Activated CD4-positive, alpha-beta T cell treated with anti-CD3 and anti-CD28 coated beads, Interleukin-2, Interleukin-6, amounts not matched to agents 100 ng/mL and 50 ng/mL, durations not matched to agents 16 hours and 8 hours (primary cell): ENCODE measurements around the gene HPSE2.

Source experiments
- DNase-seq: peaks from one replicate; pipeline ENCODE4 v3.0.0-alpha.2; 2020

The HPSE2 gene

DNA sequence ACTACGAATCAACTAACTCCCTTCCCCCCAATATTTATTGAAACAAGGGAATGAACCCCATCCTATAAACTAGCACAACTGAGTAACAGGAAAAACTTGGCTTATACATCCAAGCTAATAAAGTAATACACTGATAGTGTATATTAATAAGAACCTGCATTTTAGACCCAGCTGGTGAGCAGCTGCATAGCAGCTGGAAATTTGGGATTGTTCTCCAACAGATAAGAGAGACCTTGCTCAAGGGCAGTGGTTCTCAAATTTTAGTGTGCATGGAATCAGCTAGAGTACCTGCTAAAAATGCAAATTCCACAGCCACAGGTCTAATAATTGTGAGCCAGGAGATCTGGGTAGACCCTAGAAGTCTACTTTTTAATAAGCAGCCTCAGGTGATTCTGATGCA lies 404.3 kb downstream of the HPSE2 start:
- no peak for DNase-seq

DNA sequence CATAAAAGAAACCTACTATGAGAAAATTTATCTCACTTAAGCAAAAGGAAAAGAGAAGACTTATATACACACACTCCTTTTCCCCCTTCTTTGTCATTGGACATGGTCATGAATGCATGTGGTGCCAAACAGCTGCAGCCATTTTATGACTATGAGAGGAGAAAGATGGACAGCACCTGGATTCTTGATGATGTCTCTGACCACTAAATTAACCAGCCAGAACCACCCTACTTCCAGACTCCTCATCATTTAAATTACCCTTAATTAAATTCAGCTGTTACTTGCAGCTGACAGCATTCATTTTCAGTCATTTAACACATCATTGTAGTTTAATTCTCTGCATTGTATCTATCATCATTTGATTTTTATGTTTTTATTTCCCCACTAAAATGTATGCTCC lies 409.9 kb downstream of the HPSE2 start:
- no peak for DNase-seq

DNA sequence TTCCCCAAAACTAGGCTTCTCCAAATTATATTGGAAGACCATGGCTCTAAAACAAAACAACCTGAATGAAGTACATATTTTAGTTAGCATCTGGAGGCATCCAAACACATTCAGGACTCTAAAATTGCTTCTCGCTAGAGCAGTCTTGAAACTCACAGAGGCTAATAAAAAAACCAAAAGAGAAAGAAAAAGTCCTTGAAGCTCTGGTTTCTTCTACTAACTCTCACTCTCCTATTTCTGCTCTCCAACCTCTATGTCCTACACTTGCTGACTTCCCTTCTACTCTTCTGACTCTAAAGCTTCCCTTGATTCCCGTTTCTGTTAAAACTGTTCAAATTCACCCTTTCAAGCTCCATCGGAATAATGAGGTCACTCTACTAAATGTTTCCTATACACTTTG lies 418.3 kb downstream of the HPSE2 start:
- no peak for DNase-seq

DNA sequence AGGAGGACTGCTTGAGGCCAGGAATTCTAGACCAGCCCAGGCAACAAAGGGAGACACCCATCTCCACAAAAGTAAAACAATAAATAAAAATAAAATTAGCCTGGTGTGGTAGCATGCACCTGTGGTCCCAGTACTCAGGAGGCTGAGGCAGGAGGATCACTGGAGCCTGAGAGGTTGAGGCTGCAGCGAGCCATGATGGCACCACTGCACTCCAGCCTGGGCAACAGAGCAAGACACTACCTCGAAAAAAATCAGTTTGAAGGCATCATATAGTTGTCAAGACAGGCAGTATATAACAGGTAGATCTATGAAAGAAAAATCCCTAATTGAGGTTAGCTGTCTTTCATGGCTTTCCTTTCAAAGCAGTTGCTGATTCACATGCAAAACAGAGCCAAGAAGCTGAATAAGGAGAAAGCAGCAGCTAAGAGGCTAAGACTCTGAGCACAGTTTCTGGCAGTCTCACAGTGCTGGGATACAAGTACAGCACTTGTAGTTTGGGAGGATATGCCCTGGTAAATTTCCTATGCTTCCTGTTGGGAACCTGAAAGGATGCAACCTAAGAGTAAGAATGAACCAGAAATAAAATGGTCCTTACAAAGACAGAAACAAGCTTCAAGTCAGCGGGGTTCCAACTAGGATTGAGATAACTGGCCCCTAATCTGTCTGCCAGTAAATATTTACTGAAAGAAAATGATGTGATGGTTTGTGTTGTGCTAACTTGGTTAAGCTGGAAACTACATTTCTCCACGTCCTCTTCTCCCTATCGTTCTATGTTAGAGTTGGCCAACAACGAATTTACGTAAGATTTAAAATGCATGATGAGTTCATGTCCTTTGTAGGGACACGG lies 420.4 kb downstream of the HPSE2 start:
- no peak for DNase-seq

DNA sequence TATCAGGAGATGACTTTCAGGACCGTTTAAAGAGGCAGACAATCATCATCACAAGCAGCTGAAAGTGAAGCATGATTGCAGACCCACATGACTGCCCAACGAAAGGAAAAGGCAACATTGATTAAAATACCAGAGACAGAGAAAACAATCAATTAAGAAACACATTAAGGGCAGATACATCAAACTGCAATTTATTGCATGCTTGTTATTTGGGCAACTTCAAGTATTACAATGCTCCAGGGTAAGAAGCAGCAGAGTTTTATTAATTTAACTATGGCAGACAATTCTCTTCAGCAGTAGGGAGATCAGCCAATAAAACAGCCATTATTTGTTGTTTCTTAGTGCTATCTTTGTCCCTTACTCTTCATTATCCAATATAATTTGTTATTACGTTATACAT lies 421.2 kb downstream of the HPSE2 start:
- no peak for DNase-seq

DNA sequence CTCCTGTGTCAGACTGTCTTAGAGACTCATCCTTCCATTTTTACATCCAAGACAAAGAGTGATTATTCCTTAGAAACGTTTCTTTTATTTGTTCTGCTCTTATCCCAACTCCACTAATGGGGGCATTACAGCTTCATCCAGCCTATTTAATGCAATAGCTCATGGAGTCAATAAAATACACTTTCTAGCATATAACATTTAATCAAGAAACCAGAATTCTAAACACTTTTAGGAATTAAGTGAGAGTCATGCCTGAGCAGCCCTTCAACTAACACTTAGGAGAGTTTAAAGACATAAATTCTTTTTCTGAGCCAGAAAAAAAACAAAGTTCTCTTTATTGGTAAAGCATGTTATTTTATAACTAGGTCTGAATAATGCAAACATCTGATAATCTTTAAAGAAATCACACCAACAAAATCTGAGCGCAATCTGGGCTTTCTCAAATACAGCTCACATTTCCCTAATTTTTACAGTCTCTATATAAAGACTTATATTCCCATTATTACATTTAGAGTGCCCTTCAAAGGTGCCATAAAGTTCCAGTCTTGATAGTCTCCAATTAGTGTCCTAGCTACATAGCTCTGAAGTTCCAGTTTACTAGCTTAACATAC lies 427.3 kb downstream of the HPSE2 start:
- DNase-seq = no peak

DNA sequence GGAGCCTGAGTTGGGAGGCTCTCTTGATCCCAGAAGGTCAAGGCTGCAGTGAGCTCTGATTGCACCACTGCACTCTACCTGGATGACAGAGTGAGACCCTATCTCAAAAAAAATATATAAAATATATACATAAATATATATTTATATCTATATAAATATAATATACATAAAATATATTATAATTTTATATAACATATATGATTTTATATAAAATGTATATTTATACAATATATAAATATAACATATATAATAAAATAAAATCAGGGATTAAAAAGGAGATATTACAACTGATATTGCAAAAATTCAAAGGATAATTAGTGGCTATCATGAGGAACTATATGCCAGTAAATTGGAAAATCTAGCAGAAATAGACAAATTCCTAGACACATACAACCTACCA lies 435.4 kb downstream of the HPSE2 start:
- DNase-seq = no peak

DNA sequence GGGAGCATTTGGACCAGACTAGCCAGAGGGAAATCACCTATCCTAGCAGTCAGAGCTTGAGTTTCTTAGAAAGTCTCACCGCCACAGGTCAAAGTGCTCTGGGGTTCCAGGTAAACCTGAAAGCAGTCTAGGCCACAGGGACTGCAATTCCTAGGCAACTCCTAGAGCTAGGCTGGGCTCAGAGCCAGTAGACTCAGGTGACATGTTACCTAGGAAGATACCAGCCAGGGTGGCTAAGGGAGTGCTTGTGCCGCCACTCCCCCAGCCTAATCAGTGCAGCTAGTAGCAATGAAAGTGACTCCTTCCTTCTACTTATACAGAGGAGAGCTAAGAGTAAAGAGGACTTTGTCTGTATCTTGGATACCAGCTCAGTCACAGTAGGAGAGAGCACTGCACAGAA lies 440.2 kb downstream of the HPSE2 start:
- no peak for DNase-seq

DNA sequence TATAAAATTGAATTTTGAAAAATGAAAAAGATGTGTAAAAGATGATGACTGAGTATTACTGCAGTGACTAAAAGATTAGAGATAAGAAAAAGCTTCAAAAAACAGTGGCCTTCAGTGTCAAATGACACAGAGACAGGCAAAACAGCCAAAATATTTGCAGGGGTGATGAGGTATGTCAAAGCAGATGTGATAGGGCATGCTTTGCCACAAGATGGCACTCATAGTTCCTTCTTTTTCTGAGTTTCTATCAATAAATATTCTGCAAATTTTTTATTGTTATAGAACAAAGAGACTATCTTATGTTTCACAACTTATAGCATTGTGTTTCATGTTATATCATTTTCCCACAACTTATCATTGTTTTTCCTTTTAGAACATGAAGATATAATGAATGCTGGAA lies 444.8 kb downstream of the HPSE2 start:
- peak; percentile 3 for DNase-seq

DNA sequence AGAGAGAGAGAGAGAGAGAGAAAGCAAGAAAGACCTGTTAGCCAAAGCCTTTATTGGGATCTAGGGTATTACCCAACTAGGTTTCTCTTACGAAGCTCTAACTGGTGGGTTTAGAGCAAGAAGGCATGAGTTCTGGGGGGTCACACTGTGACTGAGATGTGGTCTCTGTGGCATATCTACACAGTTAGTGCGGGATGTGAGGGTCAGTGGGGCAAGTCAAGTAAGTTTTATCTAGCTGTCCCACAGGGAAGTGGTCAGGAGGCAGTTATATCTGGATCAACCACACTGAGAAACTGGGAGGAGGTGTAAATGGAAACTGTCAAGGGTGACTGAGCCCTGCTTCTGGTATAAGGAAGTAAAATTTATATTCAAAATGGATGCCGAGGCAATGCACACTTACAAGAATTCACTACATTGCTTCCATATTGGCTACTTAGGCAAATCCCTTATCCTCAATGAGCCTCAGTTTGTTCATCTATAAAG lies 457.3 kb downstream of the HPSE2 start:
- no peak for DNase-seq

DNA sequence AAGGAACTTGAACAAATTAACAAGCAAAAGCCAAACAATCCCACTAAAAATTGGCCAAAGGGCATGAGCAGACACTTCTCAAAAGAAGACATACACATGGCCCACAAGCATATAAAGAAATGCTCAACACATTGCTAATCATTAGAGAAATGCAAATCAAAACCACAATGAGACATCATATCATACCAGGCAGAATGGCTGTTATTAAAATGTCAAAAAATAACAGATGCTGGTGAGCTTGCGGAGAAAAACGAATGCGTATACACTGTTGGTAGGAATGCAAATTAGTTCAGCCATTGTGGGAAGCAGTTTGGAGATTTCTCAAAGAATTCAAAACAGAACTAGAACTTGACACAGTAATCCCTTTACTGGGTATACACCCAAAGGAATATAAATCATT lies 477.2 kb downstream of the HPSE2 start:
- no peak for DNase-seq

DNA sequence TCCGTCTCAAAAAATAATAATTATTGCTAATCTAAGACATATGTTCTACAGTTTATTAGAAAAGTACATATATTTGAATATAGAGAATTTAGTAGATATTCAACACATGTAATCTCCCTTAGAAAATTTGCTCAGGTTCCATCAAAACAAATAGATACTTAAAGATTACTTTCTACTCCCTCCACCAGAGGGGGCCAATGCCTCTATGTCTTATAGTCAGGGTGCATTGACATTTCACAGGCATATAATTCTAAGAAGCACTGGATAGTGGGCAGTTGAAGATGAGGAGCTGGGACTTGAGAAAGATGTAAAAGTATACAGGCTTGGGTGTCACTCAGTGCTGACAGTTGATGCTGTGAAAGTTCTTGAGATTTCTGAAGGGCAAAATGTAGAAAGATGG lies 487.4 kb downstream of the HPSE2 start:
- peak; percentile 24 for DNase-seq

DNA sequence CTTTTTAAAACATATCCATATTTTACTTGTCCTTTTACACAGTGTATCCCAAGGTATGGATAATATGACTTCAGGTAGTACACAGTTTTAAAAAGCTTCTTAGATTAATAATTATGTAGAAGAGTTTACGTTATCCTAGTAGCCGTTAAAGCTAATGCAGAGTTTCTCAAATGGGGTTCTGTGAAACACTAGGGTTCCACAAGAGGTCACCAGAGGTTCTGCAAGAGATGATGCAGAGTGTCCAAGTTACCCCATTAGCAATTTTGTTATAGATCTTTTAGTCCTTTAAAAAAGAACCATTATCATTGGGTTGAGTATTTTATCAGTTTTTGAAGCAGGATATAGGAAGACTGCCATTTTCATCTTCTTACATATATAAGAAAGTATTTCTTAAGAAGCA lies 490.0 kb downstream of the HPSE2 start:
- DNase-seq = no peak

DNA sequence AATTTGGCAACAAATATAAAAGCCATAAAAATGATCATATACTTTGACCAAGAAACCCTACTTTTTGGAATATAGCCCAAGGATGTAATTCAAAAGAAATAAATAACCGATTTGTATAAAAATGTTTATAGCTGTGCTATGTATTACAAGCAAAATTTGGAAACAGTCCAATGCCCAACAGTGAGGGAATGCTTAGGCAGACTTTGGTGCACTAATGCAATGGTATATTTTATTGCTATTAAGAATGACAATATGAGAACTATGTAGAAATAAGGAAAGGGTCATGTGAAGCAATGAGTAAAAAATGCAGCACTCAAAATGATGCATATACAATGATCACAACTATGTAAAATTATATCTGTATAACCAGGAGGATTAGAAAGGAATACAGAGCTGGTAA lies 515.1 kb downstream of the HPSE2 start:
- no peak for DNase-seq

DNA sequence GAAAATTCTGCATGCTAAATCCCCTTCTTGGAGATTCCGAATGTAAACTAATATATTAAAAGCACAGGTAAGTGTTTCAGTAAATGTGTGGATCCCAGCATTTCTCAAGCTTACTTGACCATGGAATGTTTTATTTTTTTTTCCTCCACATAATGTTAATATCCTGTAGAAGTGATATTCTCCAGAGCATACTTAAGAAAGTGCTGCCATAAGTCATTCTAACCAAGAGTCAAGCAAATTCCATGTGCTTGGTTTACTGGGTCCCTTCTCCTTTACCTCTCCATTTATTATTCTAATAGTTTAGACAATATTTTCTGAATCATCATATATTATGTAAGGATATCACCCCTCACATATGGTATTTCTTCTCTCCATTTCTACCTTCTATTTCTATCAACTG lies 522.1 kb downstream of the HPSE2 start:
- no peak for DNase-seq

DNA sequence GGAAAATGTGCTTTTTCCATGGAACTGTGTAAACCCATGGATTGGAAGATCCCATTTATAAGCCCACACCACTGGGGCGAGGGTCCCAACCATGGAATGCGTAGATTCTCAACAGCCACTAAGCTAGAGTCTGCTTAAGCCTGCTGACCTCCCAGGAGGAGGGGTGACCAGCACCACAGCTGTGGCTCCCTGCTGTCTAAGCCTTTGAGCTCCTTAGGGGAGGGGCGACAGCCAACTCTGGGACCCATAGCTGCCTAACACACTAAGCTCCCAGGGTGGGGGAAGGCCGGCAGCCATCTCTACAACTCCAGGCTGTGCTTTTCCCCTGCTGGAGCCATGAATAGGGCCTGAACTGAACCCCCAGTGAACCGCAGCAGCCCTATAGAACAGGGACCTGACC lies 539.1 kb downstream of the HPSE2 start:
- DNase-seq = no peak

DNA sequence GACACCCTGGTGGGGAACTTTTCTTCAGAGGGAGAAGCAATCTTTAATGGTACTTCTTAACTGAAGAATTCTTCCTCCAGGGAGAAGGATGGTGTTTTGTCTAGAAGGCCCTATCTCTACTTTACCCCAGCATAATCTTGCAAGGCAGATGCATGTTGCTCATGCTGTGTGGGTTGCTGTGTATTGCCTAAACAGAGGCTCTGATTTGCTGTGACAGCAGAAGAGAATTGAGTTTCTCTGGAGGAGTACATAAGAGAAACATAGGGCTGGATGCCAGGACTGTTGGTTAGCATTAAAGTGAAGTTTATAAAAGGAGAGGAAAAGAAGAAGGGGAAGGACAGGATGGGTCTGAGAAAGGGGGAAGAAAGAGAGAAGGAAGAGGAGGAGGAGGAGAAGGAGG lies 540.8 kb downstream of the HPSE2 start:
- no peak for DNase-seq

DNA sequence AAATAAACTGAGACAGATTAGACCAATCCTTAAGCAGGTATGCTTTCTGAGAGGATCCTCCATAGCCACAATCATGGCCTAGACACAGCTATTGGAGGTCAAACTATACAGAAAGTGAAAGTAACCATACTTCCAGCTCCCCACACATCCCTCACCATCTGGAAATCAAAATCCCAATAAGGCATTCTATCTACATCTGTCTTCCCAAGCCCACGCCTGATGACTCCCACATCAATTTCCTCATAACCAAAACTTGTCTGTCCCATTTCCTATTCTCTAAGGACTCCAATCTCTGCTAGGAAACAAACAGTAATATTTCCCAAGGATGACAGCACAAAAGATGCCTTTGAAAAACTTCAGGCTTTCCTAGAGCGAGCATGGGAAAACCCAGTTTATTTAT lies 541.6 kb downstream of the HPSE2 start:
- no peak for DNase-seq

DNA sequence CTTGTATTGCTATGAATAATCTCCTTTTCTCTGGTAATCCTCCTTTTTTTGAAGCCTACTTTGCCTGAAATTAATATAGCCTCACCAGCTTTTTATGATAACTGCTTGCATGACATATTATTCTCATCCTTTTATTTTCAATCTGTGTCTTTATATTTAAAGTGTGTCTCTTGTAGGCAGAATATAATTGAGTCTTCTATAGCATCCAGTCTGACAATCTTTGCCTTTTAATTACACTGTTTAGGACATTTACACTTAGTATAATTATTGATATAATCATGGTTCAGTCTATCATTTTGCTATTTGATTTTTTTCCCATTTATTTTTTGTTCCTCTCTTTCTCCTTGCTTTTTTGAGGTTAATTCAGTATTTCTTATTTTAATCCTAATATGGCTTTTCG lies 548.0 kb downstream of the HPSE2 start:
- no peak for DNase-seq

DNA sequence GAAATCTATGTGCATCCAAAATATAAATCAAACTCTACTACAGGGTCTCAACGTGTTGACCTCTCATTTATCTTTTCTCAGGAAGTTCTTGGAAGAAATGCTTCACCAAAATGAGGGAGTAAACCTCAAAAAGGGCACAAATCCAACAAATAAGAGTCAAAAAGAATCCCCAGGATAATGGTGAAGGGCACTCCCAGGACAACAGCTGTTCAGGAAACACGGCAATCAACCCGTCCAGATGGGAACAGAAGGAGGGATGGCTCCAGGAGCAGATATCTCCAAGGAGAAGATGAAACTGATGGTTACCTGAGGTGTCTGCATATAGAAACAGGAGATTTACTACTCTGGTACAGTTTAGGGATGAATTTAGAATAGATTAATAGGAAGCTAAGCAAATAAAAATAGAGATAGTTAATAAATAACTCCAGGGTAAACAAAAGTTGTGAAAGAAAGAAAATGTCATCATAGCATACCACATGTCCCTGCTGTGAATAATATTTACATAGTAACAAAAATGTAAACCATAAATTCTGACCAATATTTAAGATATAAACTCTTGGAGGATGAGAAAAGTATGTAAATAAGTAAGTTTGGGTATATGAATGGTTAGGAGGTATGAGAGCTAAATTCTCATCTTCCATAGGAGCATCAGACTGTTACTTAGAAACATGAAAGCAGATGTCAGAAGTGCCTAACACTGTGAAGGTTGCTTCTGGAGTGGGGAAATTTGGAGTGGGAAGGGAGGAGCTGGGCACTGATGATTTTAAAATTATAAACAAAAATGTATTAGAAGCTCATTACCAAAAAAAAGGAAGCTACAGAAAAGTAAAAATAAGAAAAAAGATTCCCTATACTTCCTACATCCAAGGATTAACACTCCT lies 551.4 kb downstream of the HPSE2 start:
- no peak for DNase-seq

DNA sequence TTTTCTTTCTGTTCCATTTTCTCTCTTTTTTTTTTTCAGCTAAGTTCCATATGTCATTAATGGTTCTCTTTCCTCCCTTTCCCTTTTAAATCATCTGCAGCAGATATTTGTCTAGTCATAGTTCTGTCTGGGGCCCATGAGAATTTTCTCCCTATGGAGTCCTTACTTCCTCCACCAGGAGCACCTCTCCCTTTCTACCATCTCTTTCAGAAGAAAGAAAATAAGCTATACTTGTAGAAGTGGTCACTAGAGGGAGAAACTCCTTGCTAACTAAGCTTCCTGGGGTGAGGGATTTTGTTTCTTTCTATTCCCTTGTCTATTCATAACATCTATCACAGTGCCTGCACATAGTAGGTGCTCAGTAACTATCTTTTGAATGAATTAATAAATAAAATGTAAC lies 558.8 kb downstream of the HPSE2 start:
- DNase-seq = no peak

DNA sequence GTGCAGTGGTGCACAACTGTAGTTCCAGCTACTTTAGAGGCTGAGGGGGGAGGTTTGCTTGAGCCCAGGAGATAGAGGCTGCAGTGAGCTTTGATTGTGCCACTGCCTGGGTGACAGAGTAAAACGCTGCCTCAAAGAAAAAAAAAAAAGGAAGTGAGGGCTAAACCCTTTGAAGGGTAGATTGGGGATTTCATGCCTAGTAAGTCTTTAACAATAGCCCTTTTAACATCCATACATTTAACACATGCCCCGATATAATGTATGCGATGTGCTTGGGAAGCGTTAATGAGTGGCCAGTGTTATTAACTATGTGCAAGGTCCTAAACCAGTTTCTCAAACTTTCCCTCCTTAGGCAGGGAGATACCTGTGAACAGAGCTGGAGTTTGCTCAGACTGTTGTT lies 559.8 kb downstream of the HPSE2 start:
- no peak for DNase-seq

DNA sequence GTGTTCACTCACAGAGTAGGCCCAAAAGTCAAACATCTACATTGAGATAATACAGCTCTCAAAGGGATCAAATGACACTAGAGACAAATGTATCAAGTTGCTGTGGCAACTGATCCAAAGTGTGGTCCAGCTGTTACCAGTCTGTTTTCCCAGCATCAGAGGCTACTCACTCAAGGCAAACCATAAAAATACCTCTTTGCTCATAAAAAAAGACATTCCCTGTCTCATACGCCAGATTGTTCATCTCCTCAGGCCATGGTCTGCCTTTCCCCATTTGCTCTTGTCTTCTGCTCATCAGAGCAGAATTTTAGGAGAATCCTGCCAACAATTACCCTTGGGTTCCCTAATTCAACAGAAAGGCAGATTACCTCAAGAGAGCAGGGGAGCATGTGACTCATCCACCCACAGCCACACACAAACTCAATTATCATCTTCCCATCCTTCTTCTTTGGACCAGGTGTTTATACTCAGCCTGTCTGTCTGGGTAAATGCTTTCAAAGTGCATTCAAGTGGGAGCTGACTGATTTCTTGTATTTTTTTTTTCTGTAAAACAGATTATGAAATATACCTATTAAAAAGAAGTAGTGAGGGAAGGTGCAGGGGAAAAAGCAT lies 562.4 kb downstream of the HPSE2 start:
- no peak for DNase-seq
